ENCODE results near the gene PPP2R5C. TPM values are rescaled to one million over a fixed set of nuclear protein-coding genes. Genes with fewer than 3 reads are reported as not detected.
A peak's percentile ranks its signal among the peaks of the same experiment; 100 is the strongest.

PPP2R5C gene
- total and polyA plus RNA-seq, 4 experiments from 2014 or later = 273 to 620 (median 431) TPM

DNA sequence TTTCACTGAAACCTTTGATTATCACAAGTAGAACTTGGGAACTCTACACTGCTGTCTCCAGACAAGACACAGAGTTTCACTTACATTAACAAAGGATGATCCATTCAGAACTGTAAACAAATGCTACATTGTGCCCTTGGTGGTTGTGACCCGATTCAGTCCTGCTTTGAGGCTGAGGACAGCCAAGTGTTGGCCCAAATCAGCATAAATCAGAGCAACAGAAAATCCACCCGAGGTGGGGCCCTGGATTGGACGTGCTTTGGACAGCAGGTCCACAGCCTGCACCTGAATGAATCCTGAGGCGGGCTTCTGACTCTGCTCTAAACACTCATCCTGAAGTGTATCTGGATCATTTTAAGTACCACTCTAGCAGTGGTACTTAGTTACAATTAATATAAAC is 68.8 kb downstream of the PPP2R5C start:
- H3K36me3 Mint-ChIP-seq = peaks cover 54 to 89% of the 10 kb centered on the region in 2 donors
- peak overlapping the region; percentile 43 to 97 (median 87) for H3K27ac Mint-ChIP-seq
- Histone ChIP-seq H3K4me3 (ENCODE audit: low read length in 2 of 2) (no peak overlapping the region), H3K27ac (ENCODE audit: low read depth, low read length) (peak overlapping the region; percentile 98), H3K9me3 (ENCODE audit: control insufficient read depth in 1 of 2, low read length in 2 of 2) (no peaks in the 10 kb centered on the region), H3K27me3 (ENCODE audit: insufficient read depth, low read length) (no peaks in the 10 kb centered on the region), H3K4me1 (ENCODE audit: insufficient read depth, low read length) (peaks cover 100% of the 10 kb centered on the region), H3K36me3 (ENCODE audit: insufficient read depth, low read length) (peaks cover 76% of the 10 kb centered on the region)
- ChIA-PET CTCF (ENCODE audit: partially characterized antibody) (interaction anchor here (1.4 to 3.4 kb wide), 3 partner anchors 15 to 123 kb away, joined by 7 to 25 read pairs (median 11); no protein-coding TSS in a partner anchor), POLR2A (ENCODE audit: partially characterized antibody) (interaction anchor here (0.9 to 9.8 kb wide), 11 partner anchors 8 to 70 kb away, joined by 3 to 1038 read pairs (median 8); partner anchors contain the start of gene PPP2R5C)
- intact Hi-C loops (cut with micrococcal nuclease) = no loop called here
- H3K9me3 Mint-ChIP-seq = no peaks in the 10 kb centered on the region
- H3K27me3 Mint-ChIP-seq = no peaks in the 10 kb centered on the region
- H3K4me1 Mint-ChIP-seq = peaks cover 67 to 97% (median 88%) of the 10 kb centered on the region in 4 donors
- peak overlapping the region in 6 of 8 donors; percentile 3 to 75 (median 57) for H3K4me3 Mint-ChIP-seq
- DNase-seq = no peak

DNA sequence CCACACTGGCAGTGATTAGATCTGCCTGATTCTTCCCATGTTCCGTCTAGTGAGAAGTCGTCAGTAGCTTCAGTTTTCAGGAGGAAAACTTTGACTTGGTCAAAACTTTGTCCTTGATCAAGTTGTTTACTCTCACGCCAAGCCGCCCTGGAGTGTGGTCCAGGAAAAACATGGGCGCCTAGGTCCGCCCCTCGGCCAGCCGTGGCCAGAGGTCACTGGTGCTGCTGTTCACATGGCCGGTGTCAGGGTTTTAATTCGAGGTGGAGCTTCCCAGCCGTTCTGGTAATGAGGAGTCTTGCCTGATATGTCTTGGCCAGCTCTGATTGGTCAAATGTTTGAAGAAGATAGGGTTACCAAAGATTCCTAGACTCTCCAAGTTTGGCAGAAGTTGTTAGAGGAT is 71.5 kb downstream of the PPP2R5C start:
- Histone ChIP-seq H3K4me3 (ENCODE audit: low read length in 2 of 2) (no peak overlapping the region), H3K4me1 (ENCODE audit: insufficient read depth, low read length) (peaks cover 100% of the 10 kb centered on the region), H3K36me3 (ENCODE audit: insufficient read depth, low read length) (peaks cover 72% of the 10 kb centered on the region), H3K27ac (ENCODE audit: low read depth, low read length) (no peak overlapping the region), H3K9me3 (ENCODE audit: control insufficient read depth in 1 of 2, low read length in 2 of 2) (no peaks in the 10 kb centered on the region), H3K27me3 (ENCODE audit: insufficient read depth, low read length) (no peaks in the 10 kb centered on the region)
- no peak for DNase-seq
- ChIA-PET POLR2A (ENCODE audit: partially characterized antibody) (interaction anchor here (0.6 to 5.8 kb wide), 6 partner anchors 9 to 85 kb away, joined by 3 to 65 read pairs (median 4); no protein-coding TSS in a partner anchor), CTCF (ENCODE audit: partially characterized antibody) (no interaction called here)
- no peaks in the 10 kb centered on the region for H3K9me3 Mint-ChIP-seq
- intact Hi-C loops (cut with micrococcal nuclease) = no loop called here
- H3K27me3 Mint-ChIP-seq = no peaks in the 10 kb centered on the region
- peaks cover 42 to 81% of the 10 kb centered on the region in 2 donors for H3K36me3 Mint-ChIP-seq
- peak overlapping the region in 4 of 8 donors; percentile 7 to 72 (median 52) for H3K4me3 Mint-ChIP-seq
- H3K27ac Mint-ChIP-seq = peak overlapping the region; percentile 57 to 97 (median 86)
- H3K4me1 Mint-ChIP-seq = peaks cover 63 to 99% (median 84%) of the 10 kb centered on the region in 4 donors

DNA sequence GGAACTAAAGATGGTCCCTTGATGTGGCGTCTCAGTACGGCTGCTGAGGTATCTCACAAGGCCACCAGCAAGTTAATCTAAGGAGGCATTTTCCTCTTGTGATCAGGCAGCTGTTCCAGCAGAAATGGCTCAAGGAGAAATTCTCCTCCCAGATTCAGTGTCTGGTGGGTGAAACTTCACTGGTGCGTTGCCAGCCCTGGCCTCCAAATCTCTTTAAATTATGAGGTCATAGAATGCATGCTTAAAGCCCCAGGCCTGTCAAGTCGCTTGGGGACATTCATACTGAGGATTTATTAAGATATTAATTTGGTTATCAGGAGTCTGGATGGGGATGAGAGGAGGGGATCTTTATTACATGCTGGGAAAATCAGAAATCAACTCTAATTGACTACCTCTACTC is 72.9 kb downstream of the PPP2R5C start:
- Histone ChIP-seq H3K27me3 (ENCODE audit: insufficient read depth, low read length) (no peaks in the 10 kb centered on the region), H3K36me3 (ENCODE audit: insufficient read depth, low read length) (peaks cover 62% of the 10 kb centered on the region), H3K27ac (ENCODE audit: low read depth, low read length) (peak overlapping the region; percentile 31), H3K4me3 (ENCODE audit: low read length in 2 of 2) (no peak overlapping the region), H3K9me3 (ENCODE audit: control insufficient read depth in 1 of 2, low read length in 2 of 2) (no peaks in the 10 kb centered on the region), H3K4me1 (ENCODE audit: insufficient read depth, low read length) (peaks cover 100% of the 10 kb centered on the region)
- H3K36me3 Mint-ChIP-seq = peaks cover 38 to 78% of the 10 kb centered on the region in 2 donors
- peak overlapping the region; percentile 59 to 97 (median 73) for H3K27ac Mint-ChIP-seq
- H3K4me1 Mint-ChIP-seq = peaks cover 64 to 99% (median 83%) of the 10 kb centered on the region in 4 donors
- ChIA-PET POLR2A (ENCODE audit: partially characterized antibody) (interaction anchor here (0.9 to 5.8 kb wide), 7 partner anchors 10 to 103 kb away, joined by 3 to 65 read pairs (median 14); no protein-coding TSS in a partner anchor), CTCF (ENCODE audit: partially characterized antibody) (interaction anchor here (1.1 kb wide), 1 partner anchor 63 kb away, joined by 4 read pairs; no protein-coding TSS in a partner anchor)
- intact Hi-C loops (cut with micrococcal nuclease) = no loop called here
- no peaks in the 10 kb centered on the region for H3K27me3 Mint-ChIP-seq
- DNase-seq = no peak
- H3K9me3 Mint-ChIP-seq = no peaks in the 10 kb centered on the region
- H3K4me3 Mint-ChIP-seq = peak overlapping the region in 4 of 8 donors; percentile 26 to 62 (median 44)

DNA sequence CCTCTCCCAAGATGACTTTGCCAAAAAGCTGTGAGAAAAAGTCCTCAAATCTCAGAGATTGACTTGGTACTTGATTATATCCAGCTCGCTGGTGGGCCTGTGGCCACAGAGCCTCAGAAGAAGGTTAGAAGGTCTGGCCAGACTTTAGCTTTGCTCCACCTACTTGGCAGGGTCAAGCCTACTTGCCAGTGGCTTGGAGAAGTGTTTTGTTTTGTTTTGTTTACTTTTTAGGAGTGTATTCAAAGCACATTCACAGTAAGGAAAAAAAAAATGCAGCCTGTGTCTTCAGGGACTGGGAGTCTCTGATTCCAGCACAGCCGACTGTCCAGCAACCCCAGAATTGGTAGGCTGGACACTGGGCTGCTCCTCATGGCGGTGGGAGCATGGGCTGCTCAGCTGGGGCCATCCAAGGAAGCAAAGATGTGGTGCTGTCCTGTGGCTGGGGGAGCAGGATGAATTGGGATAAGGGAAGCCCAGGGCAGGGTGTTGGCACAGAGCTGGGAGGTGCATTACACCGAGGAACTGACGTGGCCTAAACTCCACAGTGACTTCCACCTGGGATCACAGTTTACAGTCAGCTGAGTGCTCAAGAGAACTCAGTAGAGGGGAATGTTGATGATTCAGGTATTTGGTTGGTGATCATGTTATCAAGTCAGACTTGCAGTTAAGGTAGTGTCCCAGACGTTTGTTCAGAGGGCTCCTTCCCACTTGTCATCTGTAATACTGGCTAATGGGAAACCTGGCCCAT is 73.5 kb downstream of the PPP2R5C start:
- H3K27ac ChIP-seq (ENCODE audit: low read depth, low read length) = peak overlapping the region; percentile 31
- no peaks in the 10 kb centered on the region for H3K27me3 Mint-ChIP-seq
- H3K27ac Mint-ChIP-seq = peak overlapping the region; percentile 65 to 97 (median 83)
- H3K4me1 Mint-ChIP-seq = peaks cover 61 to 99% (median 82%) of the 10 kb centered on the region in 4 donors
- H3K36me3 Mint-ChIP-seq = peaks cover 36 to 76% of the 10 kb centered on the region in 2 donors
- no peaks in the 10 kb centered on the region for H3K9me3 ChIP-seq (ENCODE audit: control insufficient read depth in 1 of 2, low read length in 2 of 2)
- H3K4me1 ChIP-seq (ENCODE audit: insufficient read depth, low read length) = peaks cover 100% of the 10 kb centered on the region
- ChIA-PET CTCF (ENCODE audit: partially characterized antibody) (interaction anchor here (0.8 to 1.1 kb wide), 2 partner anchors 10 to 63 kb away, joined by 4 read pairs; no protein-coding TSS in a partner anchor), POLR2A (ENCODE audit: partially characterized antibody) (interaction anchor here (0.9 to 5.8 kb wide), 8 partner anchors 11 to 128 kb away, joined by 3 to 65 read pairs (median 14); no protein-coding TSS in a partner anchor)
- H3K4me3 ChIP-seq (ENCODE audit: low read length in 2 of 2) = no peak overlapping the region
- no peaks in the 10 kb centered on the region for H3K9me3 Mint-ChIP-seq
- no peak for DNase-seq
- no peaks in the 10 kb centered on the region for H3K27me3 ChIP-seq (ENCODE audit: insufficient read depth, low read length)
- intact Hi-C loops (cut with micrococcal nuclease) = no loop called here
- H3K36me3 ChIP-seq (ENCODE audit: insufficient read depth, low read length) = peaks cover 56% of the 10 kb centered on the region
- peak overlapping the region in 5 of 8 donors; percentile 15 to 62 (median 35) for H3K4me3 Mint-ChIP-seq

DNA sequence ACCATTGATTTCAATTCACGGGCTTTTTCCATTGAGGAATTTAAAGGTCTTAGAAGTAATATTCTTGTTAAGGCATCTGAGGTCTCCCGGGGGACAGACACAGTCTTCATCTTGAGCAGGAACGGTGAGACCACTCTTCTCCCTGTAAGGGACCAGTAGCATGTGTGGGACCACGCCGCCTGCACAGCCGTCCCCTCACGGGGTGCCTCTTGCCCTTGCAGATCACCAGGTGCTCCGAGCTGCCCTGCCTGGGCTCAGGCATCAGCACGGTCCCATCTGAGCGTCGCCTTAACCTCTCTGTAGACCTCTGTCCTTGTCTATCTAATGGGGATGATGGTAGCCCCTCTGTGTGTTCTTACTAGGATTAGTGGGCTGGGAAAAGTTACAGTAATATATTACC is 74.1 kb downstream of the PPP2R5C start:
- Mint-ChIP-seq H3K27ac (peak overlapping the region; percentile 65 to 97 (median 83)), H3K4me3 (peak overlapping the region in 7 of 8 donors; percentile 24 to 62 (median 35)), H3K36me3 (peaks cover 34 to 73% of the 10 kb centered on the region in 2 donors), H3K4me1 (peaks cover 66 to 99% (median 84%) of the 10 kb centered on the region in 4 donors), H3K9me3 (no peaks in the 10 kb centered on the region), H3K27me3 (no peaks in the 10 kb centered on the region)
- Histone ChIP-seq H3K27me3 (ENCODE audit: insufficient read depth, low read length) (no peaks in the 10 kb centered on the region), H3K9me3 (ENCODE audit: control insufficient read depth in 1 of 2, low read length in 2 of 2) (no peaks in the 10 kb centered on the region), H3K4me3 (ENCODE audit: low read length in 2 of 2) (no peak overlapping the region), H3K36me3 (ENCODE audit: insufficient read depth, low read length) (peaks cover 52% of the 10 kb centered on the region), H3K4me1 (ENCODE audit: insufficient read depth, low read length) (peaks cover 100% of the 10 kb centered on the region), H3K27ac (ENCODE audit: low read depth, low read length) (peak overlapping the region; percentile 31)
- CTCF ChIA-PET (ENCODE audit: partially characterized antibody) = interaction anchor here (0.8 to 1.3 kb wide), 3 partner anchors 9 to 64 kb away, joined by 3 to 4 read pairs (median 4); no protein-coding TSS in a partner anchor
- no peak for DNase-seq
- intact Hi-C loops (cut with micrococcal nuclease) = no loop called here
- POLR2A ChIA-PET (ENCODE audit: partially characterized antibody) = interaction anchor here (0.9 to 5.8 kb wide), 8 partner anchors 9 to 129 kb away, joined by 3 to 65 read pairs (median 14); no protein-coding TSS in a partner anchor

DNA sequence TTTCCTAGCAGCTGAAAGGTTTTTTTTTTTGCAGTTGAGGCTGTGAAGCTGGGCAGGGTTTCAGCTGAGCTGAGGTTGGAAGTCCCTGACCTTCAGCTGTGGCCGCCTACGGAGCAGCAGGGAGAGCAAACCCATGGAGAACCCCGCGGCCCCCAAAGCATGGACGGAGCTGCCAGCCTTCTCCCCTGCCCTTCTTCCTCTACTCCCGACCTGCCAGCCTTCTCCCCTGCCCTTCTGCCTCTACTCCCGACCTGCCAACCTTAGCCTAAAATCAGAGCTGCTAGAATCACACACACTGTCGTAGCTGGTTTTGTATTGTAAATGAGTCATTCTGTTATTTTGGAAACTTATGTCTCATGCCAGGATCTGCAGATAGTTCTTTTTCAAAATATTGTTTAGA is 74.6 kb downstream of the PPP2R5C start:
- ChIA-PET POLR2A (ENCODE audit: partially characterized antibody) (interaction anchor here (0.8 to 5.8 kb wide), 8 partner anchors 10 to 129 kb away, joined by 4 to 65 read pairs (median 14); no protein-coding TSS in a partner anchor), CTCF (ENCODE audit: partially characterized antibody) (interaction anchor here (1.3 to 2.3 kb wide), 4 partner anchors 10 to 65 kb away, joined by 3 to 15 read pairs (median 4); no protein-coding TSS in a partner anchor)
- Mint-ChIP-seq H3K4me3 (peak overlapping the region in 6 of 8 donors; percentile 3 to 57 (median 48)), H3K4me1 (peaks cover 69 to 99% (median 84%) of the 10 kb centered on the region in 4 donors), H3K36me3 (peaks cover 34 to 74% of the 10 kb centered on the region in 2 donors), H3K27me3 (no peaks in the 10 kb centered on the region), H3K9me3 (no peaks in the 10 kb centered on the region), H3K27ac (peak overlapping the region in 6 of 7 donors; percentile 32 to 97 (median 89))
- Histone ChIP-seq H3K27ac (ENCODE audit: low read depth, low read length) (no peak overlapping the region), H3K4me1 (ENCODE audit: insufficient read depth, low read length) (peaks cover 100% of the 10 kb centered on the region), H3K27me3 (ENCODE audit: insufficient read depth, low read length) (no peaks in the 10 kb centered on the region), H3K36me3 (ENCODE audit: insufficient read depth, low read length) (peaks cover 46% of the 10 kb centered on the region), H3K9me3 (ENCODE audit: control insufficient read depth in 1 of 2, low read length in 2 of 2) (no peaks in the 10 kb centered on the region), H3K4me3 (ENCODE audit: low read length in 2 of 2) (no peak overlapping the region)
- intact Hi-C loops (cut with micrococcal nuclease) = no loop called here
- no peak for DNase-seq
